GM18867 (cell line): ENCODE results near the gene CBLN3.
A peak's percentile ranks its signal among the peaks of the same experiment; 100 is the strongest.

Experiments used
- ATAC-seq: cut with Tn5 transposase; IDR thresholded peaks from one replicate; pipeline ENCODE4 v1.9.1; 2021; ENCODE audit warnings: mild to moderate bottlenecking, moderate library complexity; ENCODE audit not compliant: unreplicated experiment

CBLN3 gene

DNA sequence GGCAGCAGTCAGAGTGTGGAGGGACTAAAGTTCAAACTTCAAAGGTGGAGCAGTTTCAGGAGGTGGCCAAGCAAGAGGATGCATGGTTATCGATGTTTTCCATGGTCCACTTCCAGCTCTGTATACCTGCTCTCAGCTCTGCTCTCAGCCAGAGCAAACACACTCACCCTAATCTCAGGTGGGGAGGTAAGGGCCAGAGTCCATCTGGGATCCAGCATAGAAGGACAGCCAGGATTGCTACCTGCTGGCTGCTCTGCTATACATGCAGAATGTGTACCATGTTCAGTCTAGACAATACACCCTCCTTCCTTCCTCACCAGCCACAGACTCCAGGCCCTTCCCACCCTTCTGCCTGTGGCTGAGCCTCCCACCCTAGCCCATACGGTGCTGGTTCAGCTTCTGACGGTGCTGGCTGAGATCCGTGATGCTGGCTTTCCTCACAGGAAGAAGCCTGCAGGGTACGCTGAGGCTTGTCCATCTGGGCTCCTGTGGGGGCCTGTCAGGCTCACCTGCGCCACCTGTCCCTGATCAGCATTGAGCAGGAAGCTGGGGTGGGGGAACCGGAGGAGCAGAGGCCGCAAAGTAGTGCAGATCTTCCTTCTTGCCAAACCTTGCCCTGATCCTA, 2.4 kb downstream of the CBLN3 start:
- ATAC-seq, result no peak

DNA sequence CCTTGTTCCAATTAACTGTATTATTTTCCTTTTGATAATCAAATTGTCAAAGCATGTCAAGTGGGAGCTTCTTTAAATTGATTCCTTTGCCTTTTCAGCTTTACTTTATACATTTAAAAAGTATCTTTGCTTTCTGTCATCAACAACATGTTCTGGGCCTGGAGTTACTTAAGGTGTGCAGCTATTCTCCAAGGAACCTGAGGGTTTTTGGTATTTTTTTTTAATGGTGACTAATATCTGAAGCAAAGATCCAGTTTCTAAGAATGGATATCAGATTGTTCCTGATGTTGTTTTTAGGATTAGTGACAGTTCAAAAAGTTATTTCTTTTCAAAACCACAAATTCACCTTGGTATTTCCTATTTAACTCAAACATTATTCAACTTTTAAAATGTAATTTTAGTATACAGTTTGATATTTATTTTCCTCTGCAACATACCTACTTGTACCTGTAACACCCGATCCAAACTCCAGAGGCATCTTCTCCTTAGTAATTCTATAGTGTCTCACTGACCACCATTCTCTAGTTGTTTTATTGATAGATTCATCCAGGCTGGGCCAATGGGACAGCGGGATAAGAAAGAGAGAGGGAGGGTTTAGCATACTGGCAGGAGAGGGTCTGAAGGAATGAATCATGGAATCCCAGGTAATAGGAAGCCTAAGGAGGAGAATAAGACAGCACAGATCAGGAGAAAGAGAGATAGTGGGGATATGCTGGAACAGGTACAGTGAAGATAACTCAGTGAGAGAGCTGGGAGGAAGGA, 3.1 kb downstream of the CBLN3 start:
- no peak for ATAC-seq

DNA sequence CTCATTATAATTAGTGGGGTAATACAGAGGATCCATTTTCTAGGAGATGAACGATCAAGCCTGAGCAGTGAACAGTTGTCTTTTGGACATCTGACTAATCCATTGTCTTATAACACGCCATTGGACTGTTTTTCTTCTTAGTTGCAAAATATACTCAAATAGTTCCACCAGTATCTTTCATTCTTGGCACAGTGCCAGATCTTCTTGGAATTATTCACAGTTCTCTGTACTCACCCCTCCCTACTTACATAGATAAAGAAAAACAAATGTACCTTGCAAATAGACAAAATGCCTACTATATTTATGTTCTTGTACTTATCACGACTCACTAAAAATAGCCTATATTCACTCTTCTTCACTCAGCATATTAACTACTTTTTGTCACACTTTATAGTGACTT, 3.8 kb downstream of the CBLN3 start:
- no peak for ATAC-seq

DNA sequence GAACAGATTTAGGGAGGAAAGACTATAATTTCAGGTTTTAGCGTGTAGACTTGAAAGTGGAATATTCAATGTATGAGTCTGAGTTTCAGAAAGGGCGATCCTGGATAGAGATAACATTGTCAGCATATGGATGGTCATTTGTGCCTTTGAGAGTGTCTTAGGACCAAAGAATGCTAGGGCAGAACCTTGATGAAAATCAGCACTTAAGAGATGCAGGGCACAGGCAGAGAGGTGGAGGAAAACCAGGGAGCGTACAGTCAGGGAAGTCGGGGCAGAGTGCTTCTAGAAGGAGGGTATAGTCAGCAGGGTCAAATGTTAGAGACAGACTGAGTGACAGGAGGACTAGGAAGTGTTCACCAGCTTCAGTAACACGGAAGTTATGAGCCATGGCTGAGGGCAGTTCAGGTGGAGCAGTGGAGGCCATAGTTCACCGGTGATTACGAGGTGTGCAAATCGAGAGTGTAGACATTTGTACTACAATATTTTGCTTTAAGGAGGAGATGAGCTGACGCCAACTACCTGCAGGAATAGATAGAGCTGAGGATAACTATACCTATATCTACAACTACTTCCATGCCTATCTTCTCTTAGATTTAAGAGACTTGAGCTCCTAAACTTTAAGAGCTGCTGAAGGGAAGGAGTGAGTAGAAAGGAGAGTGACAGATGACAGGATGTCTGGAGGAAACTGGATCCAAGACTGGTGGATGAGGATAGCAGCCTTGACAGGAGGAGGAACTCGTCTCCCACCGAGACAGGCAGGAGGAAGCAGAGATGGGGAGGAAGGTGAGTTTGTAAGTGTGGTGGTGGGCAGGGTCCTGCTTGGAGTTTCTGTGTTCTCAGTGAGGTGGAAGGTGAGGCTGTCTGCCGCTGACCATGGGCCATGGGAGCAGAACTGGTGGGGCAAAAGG, 6.5 kb downstream of the CBLN3 start:
- ATAC-seq, result no peak

DNA sequence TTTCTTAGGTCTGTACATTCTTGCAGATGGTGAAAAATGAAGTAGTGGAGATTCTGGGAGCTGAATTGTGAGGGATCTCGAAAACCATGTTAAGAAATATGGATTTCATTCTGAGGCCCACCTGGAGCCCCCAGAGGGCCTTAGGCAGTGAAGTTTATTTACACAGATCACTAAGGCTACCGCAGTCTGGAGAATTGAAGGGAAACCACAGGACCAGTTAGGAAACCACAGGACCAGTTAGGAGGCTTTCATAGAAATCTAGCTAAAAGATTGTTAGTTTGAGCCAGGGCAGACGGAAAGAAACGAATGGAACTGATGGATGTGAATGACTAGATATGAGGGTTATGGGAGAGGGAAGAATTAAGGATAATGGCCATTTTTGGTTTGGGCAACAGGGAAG, 7.2 kb downstream of the CBLN3 start:
- ATAC-seq, result no peak

DNA sequence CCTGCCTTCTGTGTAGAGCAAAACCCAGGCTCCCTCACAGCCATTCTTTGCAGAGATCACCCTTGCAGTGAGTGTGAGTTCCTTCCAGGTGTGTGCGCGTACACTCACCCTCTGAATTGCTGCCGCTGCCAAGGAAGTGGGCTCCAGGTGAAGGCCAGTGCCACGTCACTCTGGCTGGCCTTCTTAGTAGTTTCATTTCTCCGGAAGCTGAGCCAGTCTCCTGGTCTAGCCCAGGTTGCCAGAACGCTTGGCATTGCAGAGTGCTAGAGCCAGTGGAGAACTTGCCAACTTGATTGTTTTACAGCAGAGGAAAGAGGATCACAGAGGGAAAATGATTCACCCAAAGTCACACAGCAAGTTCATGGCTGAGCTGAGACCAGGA, 11.0 kb downstream of the CBLN3 start:
- no peak for ATAC-seq

DNA sequence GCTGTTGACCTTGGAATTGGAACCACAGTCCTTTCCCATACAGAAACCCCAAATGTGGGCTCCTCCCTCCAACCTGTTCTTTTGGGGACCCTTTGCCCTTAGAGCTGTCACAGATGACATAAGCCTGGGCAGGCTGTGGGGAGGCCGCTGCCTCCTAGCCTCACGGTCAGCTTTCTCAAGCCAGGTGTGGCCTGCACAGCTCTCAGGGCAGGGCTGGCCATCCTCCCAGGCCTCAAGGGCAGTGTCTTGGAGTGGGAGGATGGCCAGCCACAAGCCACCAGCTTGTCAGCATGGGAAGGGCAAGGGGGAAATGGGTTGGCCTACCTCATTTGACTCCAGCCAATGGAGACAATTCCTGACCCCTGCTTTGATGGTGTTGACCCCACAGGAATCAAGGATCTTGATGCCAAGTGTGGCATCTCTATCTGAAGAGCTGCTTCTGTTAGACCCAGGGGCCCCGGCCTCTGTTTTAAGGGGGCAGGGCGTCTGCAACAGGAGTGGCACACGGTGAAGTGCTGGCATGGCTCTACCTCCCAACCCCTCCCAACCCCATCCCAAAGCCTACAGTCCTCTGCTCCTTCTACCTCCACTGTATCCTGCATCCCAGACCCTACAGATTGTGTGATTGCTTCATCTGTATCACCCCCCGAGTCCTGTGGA, 11.5 kb downstream of the CBLN3 start:
- no peak for ATAC-seq

DNA sequence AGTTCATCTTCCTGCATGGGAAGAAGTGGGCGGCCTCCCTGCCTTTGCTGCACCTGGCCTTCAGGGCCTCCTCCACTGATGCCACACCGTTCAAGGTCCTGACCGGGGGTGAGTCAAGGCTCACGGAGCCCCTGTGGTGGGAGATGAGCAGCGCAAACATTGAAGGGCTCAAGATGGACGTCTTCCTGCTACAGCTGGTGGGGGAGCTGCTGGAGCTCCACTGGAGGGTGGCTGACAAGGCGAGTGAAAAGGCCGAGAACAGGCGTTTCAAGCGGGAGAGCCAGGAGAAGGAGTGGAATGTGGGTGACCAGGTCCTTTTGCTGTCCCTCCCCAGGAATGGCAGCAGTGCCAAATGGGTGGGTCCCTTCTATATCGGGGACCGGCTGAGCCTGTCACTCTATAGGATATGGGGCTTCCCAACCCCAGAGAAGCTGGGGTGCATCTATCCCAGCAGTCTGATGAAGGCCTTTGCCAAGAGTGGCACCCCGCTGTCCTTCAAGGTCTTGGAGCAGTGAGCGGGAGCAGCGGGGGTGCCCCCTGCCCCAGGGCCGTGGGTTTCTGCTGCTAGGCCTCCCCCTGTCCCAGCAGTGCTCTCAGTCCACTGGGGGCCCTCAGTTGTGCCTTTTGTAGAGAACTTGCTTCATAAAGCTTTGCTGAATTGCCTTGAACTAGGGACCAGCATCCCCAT, 12.4 kb downstream of the CBLN3 start:
- ATAC-seq, result no peak

DNA sequence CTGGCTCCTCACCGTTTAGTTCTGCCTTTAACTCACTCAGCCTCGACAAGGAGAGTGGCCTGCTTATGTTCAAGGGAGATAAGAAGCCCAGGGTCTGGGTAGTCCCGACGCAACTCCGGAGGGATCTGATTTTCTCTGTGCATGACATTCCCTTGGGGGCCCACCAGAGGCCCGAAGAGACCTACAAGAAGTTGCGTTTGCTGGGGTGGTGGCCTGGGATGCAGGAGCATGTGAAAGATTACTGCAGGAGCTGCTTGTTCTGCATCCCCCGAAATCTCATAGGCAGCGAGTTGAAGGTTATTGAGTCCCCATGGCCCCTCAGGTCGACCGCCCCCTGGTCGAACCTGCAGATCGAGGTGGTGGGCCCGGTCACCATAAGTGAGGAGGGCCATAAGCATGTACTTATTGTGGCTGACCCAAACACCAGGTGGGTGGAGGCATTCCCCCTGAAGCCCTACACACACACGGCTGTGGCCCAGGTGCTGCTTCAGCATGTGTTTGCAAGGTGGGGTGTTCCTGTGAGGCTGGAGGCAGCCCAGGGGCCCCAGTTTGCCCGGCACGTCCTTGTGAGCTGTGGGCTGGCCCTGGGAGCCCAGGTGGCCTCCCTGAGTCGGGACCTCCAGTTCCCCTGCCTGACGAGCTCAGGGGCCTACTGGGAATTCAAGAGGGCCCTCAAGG, 13.1 kb downstream of the CBLN3 start:
- no peak for ATAC-seq

DNA sequence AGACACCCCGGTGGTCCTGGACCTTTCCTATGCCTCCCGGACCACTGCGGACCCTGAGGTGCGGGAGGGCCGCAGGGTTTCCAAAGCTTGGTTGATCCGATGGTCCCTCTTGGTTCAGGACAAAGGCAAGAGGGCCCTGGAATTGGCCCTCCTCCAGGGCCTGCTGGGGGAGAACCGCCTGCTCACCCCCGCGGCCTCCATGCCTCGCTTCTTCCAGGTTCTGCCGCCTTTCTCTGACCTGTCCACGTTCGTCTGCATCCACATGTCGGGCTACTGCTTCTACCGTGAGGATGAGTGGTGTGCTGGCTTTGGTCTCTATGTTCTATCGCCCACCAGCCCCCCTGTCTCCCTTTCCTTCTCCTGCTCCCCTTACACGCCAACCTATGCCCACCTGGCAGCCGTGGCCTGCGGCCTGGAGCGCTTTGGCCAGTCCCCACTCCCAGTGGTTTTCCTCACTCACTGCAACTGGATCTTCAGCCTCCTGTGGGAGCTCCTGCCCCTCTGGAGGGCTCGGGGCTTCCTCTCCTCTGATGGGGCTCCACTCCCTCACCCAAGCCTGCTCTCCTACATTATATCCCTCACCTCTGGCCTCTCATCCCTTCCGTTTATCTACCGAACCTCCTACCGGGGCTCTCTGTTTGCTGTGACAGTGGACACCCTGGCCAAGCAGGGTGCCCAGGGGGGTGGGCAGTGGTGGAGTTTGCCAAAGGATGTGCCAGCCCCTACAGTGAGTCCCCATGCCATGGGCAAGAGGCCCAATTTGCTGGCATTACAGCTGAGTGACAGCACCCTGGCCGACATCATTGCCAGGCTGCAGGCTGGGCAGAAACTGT, 13.8 kb downstream of the CBLN3 start:
- ATAC-seq, result no peak

DNA sequence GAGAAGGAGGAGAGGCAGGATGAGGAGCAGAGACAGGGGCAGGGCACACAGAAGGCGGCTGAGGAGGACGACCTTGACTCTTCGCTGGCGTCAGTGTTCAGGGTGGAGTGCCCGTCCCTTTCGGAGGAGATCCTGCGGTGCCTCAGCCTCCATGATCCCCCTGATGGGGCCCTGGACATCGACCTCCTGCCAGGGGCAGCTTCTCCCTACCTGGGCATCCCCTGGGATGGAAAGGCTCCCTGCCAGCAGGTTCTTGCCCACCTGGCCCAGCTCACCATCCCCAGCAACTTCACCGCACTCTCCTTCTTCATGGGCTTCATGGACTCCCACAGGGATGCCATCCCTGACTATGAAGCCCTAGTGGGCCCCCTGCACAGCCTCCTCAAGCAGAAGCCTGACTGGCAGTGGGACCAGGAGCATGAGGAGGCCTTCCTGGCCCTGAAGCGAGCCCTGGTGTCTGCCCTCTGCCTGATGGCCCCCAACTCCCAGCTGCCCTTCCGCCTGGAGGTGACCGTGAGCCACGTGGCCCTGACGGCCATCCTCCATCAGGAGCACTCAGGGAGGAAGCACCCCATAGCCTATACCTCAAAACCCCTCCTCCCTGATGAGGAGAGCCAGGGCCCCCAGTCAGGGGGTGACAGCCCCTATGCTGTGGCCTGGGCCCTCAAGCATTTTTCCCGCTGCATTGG, 14.6 kb downstream of the CBLN3 start:
- no peak for ATAC-seq

DNA sequence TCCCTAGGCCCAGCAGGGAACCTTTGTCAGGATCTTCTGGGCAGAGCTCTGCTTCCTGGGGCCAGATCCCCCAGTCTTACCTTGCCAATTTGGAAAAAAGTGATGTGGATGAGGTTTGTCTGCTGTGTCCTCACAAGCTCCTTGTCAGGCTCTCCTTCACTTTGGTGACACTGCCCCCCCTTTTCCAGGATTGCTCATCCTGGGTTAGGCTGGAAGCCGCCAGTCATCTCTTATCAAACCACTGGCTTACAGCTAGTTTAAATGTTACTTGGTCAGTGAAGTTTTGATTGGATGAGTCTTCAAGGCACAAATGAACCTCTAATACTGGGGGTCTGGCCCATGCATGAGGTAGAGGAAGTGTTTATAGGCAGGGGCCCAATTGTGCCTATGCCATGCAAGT, 15.4 kb downstream of the CBLN3 start:
- ATAC-seq, result no peak

DNA sequence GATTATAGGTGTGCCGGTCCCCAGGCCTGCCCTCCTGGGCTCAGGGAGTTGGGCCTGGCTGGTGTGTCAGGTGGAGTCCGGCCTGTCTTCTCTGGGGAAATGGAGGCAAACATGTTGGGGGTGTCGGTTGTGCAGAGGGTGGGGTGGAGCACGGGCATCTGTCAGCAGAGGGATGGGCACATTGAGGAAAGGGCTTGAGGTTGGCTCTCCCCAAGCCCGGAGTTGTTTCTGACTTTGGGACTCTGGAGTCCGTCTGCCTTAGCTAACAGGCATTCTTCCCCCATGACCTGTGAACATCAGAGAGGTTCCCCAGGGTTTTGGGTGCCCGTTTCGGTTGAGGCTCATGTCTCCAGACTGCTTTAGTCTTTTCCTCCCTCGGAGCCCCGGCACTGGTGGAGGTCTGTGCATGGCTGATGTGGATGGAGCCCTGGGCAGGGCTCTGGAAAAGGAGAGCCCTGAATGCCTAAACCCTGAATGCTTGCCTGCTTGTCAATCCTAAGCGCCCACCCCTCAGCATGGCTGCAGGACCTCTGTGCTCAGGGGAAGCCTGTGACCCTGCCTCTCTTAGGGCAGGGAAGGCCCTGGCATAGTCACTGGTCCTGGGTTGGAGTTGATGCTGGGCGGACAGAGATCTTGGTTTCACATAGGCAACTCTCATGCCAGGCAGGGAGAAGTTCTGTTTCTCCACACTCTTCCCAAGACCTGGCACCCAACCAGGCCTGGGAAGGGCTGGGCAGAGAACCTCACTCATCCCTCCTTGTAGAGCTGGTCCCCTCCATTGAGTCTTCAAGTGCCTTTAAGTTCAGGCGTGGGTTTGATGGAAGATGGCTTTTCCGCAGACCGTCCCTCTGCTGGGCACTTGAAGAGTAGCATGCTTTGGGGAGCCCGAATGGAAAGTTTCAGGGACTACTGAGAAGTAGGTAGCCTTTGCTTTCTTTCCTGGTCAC, 17.8 kb downstream of the CBLN3 start:
- ATAC-seq, result peak; percentile 77

DNA sequence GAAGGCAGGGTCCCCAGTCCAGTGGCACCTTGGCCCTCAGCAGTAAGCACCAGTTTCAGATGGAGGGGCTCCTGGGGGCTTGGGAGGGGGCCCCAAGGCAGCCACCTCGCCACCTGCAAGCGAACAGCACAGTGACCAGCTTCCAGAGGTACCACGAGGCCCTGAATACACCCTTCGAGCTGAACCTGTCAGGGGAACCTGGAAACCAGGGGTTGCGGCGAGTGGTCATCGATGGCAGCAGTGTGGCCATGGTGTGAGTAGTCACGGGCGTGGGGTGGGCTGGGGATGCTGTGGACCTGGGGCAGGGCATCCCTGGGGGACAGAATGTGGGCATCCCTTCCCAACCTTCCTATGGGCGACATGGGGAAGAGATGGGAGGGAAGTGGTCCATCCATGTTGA, 19.5 kb downstream of the CBLN3 start:
- ATAC-seq, result no peak

DNA sequence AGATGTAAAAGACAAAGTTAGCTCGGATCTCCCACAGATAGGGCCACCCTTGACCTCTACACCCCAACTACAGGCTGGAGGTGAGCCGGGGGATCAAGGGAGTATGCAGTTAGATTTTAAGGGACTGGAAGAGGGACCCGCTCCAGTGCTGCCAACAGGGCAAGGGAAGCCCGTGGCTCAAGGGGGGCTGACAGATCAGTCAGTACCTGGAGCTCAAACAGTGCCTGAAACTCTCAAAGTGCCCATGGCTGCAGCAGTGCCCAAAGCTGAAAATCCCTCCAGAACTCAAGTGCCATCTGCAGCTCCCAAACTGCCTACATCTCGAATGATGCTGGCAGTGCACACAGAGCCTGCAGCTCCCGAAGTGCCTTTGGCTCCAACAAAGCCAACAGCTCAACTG, 20.3 kb downstream of the CBLN3 start:
- no peak for ATAC-seq

DNA sequence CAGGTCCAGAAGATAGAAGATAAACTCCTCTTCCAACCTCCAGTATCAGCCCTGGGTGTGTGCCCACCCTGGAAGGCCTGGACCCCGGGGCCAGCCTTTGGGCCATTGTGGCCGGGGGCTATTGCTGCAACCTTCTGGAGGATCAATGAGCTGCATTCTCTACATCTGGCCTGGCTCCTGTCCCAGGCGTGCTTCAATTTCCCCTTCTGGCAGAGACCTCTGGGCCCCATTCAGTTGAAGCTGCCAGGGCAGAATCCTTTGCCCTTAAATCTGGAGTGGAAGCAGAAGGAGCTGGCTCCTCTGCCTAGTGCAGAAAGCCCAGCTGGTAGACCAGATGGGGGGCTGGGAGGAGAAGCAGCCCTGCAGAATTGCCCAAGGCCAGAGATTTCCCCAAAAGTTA, 20.7 kb downstream of the CBLN3 start:
- no peak for ATAC-seq

DNA sequence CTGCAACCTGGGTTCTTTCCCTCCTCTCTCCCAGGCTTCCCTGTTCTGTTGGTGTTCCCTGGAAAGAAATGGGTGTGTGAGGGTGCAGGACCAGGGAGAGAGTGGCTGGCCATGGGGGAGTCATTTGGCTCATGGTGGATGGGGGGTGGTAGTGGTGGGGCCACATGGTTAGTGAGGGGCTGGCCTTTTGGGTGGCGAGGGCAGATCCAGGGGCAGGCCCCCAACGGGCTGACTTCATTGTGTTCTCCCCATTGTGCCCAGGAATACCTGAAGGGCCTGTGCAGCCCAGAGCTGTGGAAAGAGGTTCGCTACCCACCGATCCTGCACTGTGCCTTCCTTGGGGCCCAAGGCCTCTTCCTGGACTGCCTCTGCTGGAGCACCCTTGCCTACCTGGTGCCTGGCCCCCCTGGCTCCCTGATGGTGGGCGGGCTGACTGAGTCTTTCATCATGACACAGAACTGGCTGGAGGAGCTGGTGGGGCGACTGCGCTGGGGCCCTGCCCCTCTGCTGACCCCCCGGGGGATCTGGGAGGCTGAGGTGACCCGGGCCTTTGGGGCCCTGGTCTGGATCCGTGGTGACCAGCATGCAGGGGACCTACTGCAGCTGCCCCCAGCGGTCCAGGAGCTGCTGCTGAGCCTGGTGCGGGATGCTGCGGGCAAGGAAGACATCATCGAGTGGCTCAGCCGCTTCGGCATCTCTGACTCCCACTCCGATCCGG, 21.7 kb downstream of the CBLN3 start:
- no peak for ATAC-seq
